IMR-90 (cell line): ENCODE data around the gene LGI4. TPM values are rescaled to one million over a fixed set of nuclear protein-coding genes. Genes with fewer than 3 reads are reported as not detected.

Experiments
- ATAC-seq: fragments of 200-7000 bp; cut with Tn5 transposase; 2 replicates; pipeline ENCODE4 v1.9.1; 2020; ENCODE audit warnings: low read depth, mild to moderate bottlenecking, moderate library complexity
- BruUV-seq: library from RNA; stranded (reverse); fragments of 400-500 nt; replicated peaks from 2 replicates; lab custom pipeline; 2021; lab: Mats Ljungman, UMichigan
- CTCF ChIA-PET: fragments of 300-600 bp; formaldehyde crosslinking; extraction: SDS; loops from one replicate; lab custom pipeline; 2021; ENCODE audit warnings: antibody characterized with exemption; lab: Yijun Ruan, JAX
- POLR2A ChIA-PET: fragments of 300-600 bp; sonication (Branson Sonifier 250); formaldehyde crosslinking; loops from one replicate; lab custom pipeline; 2022; ENCODE audit warnings: antibody characterized with exemption; ENCODE audit not compliant: unreplicated experiment; lab: Charles Lee
- DNase-seq: peaks from one replicate; pipeline ENCODE4 v3.0.0; 2013
- H2AFZ ChIP-seq: replicated peaks from 2 replicates; pipeline ENCODE3; 2013; ENCODE audit warnings: low read length, mild to moderate bottlenecking; ENCODE audit not compliant: poor library complexity
- H2AK5ac ChIP-seq: 2 replicates; pipeline ENCODE4 v1.6.1; 2013; ENCODE audit warnings: low read depth, low read length, inconsistent platforms
- H2AK9ac ChIP-seq: replicated peaks from 2 replicates; pipeline ENCODE3; 2013; ENCODE audit warnings: mild to moderate bottlenecking, low read depth, low read length, moderate library complexity; ENCODE audit not compliant: poor library complexity
- H2BK120ac ChIP-seq: 2 replicates; pipeline ENCODE4 v1.6.1; 2013; ENCODE audit warnings: low read depth, low read length, inconsistent platforms
- H2BK15ac ChIP-seq: 3 replicates; pipeline ENCODE4 v1.6.1; 2013; ENCODE audit warnings: low read depth, low read length, inconsistent platforms
- H2BK20ac ChIP-seq: 2 replicates; pipeline ENCODE4 v1.6.1; 2013; ENCODE audit warnings: low read depth, mild to moderate bottlenecking, inconsistent platforms, low read length, moderate library complexity
- H2BK5ac ChIP-seq: 2 replicates; pipeline ENCODE4 v1.6.1; 2013; ENCODE audit warnings: mild to moderate bottlenecking, low read depth, low read length, inconsistent platforms; ENCODE audit not compliant: poor library complexity, severe bottlenecking
- H3K14ac ChIP-seq: replicated peaks from 2 replicates; pipeline ENCODE4 v1.6.1; 2013; ENCODE audit warnings: low read depth, low read length, inconsistent platforms
- H3K18ac ChIP-seq: 2 replicates; pipeline ENCODE4 v1.6.1; 2013; ENCODE audit warnings: low read depth, low read length, control low read depth
- H3K23ac ChIP-seq: 2 replicates; pipeline ENCODE4 v1.6.1; 2013; ENCODE audit warnings: low read depth, low read length, inconsistent platforms
- H3K27ac ChIP-seq: 2 replicates; pipeline ENCODE4 v1.5.1; 2013; ENCODE audit warnings: mild to moderate bottlenecking, control low read depth, low read length; ENCODE audit not compliant: insufficient read depth
- H3K27me3 ChIP-seq: 2 replicates; pipeline ENCODE4 v1.6.1; 2013; ENCODE audit warnings: low read length; ENCODE audit not compliant: control insufficient read depth, insufficient read depth
- H3K36me3 ChIP-seq: 2 replicates; pipeline ENCODE4 v1.6.1; 2013; ENCODE audit warnings: low read length, mixed read lengths; ENCODE audit not compliant: control insufficient read depth, insufficient read depth
- H3K4ac ChIP-seq: 2 replicates; pipeline ENCODE4 v1.6.1; 2013; ENCODE audit warnings: low read depth, low read length, inconsistent platforms
- H3K4me1 ChIP-seq: 2 replicates; pipeline ENCODE4 v1.6.1; 2013; ENCODE audit warnings: low read length, mixed read lengths; ENCODE audit not compliant: control insufficient read depth, insufficient read depth
- H3K4me2 ChIP-seq: 2 replicates; pipeline ENCODE4 v1.6.1; 2013; ENCODE audit warnings: low read depth, mild to moderate bottlenecking, control low read depth, low read length, moderate library complexity
- H3K4me3 ChIP-seq: 2 replicates; pipeline ENCODE4 v1.5.1; 2013; ENCODE audit warnings: low read depth, mild to moderate bottlenecking, control low read depth, low read length, moderate library complexity; ENCODE audit not compliant: insufficient read depth
- H3K56ac ChIP-seq: 2 replicates; pipeline ENCODE4 v1.6.1; 2013; ENCODE audit warnings: low read length, inconsistent platforms; ENCODE audit not compliant: insufficient read depth; ENCODE audit errors: extremely low read depth
- H3K79me1 ChIP-seq, 2 experiments: 2 replicates each; pipeline ENCODE4 v1.6.1; 2013; ENCODE audit warnings: low read length in 2 of 2, inconsistent platforms in 1 of 2, low read depth in 1 of 2
- H3K9ac ChIP-seq: 2 replicates; pipeline ENCODE4 v1.6.1; 2013; ENCODE audit warnings: low read depth, low read length, control low read depth
- H3K9me1 ChIP-seq: 2 replicates; pipeline ENCODE4 v1.6.1; 2013; ENCODE audit warnings: low read length, inconsistent platforms; ENCODE audit not compliant: insufficient read depth
- H3K9me3 ChIP-seq: 2 replicates; pipeline ENCODE4 v1.6.1; 2013; ENCODE audit warnings: low read length; ENCODE audit not compliant: control insufficient read depth, insufficient read depth
- H4K20me1 ChIP-seq: 2 replicates; pipeline ENCODE4 v1.6.1; 2013; ENCODE audit warnings: low read length, inconsistent platforms; ENCODE audit not compliant: insufficient read depth
- H4K5ac ChIP-seq: 2 replicates; pipeline ENCODE4 v1.6.1; 2013; ENCODE audit warnings: mild to moderate bottlenecking, low read depth, low read length, control low read depth
- H4K8ac ChIP-seq, 2 experiments: 2 replicates each; pipeline ENCODE4 v1.6.1; 2013; ENCODE audit warnings: low read depth in 2 of 2, low read length in 2 of 2, control low read depth in 1 of 2, inconsistent platforms in 1 of 2
- H4K91ac ChIP-seq: 2 replicates; pipeline ENCODE4 v1.6.1; 2013; ENCODE audit warnings: low read depth, low read length, inconsistent platforms; ENCODE audit not compliant: insufficient read depth
- BHLHE40 ChIP-seq: fragments of 150-350 bp; IDR thresholded peaks from 2 replicates; pipeline ENCODE4 v1.6.1; 2016; ENCODE audit warnings: mild to moderate bottlenecking, low read depth, low read length
- CEBPB ChIP-seq: IDR thresholded peaks from 2 replicates; pipeline ENCODE4 v1.6.1; 2012; ENCODE audit warnings: low read depth, low read length, improper control_type of control experiment
- CHD1 ChIP-seq: IDR thresholded peaks from 2 replicates; pipeline ENCODE4 v1.6.1; 2012; ENCODE audit warnings: low read depth, low read length, improper control_type of control experiment
- ELK1 ChIP-seq: fragments of 150-350 bp; IDR thresholded peaks from 2 replicates; pipeline ENCODE4 v1.6.1; 2016; ENCODE audit warnings: low read depth, mild to moderate bottlenecking, low read length, moderate library complexity, borderline replicate concordance
- NFE2L2 ChIP-seq: fragments of 150-350 bp; IDR thresholded peaks from 2 replicates; pipeline ENCODE4 v1.6.1; 2016; ENCODE audit warnings: low read depth, mild to moderate bottlenecking, low read length
- RAD21 ChIP-seq: IDR thresholded peaks from 2 replicates; pipeline ENCODE4 v1.6.1; 2012; ENCODE audit warnings: low read length, improper control_type of control experiment
- RCOR1 ChIP-seq: IDR thresholded peaks from 2 replicates; pipeline ENCODE4 v1.6.1; 2012; ENCODE audit warnings: mild to moderate bottlenecking, low read length, improper control_type of control experiment; ENCODE audit not compliant: insufficient replicate concordance
- RFX5 ChIP-seq: IDR thresholded peaks from 2 replicates; pipeline ENCODE4 v1.8.0; 2012; ENCODE audit warnings: low read depth, mild to moderate bottlenecking, low read length, moderate library complexity
- USF2 ChIP-seq: fragments of 150-350 bp; IDR thresholded peaks from 2 replicates; pipeline ENCODE4 v1.6.1; 2017; ENCODE audit warnings: mild to moderate bottlenecking, antibody characterized with exemption, low read length, low read depth
- WGBS, 2 experiments: methylation state at CpG; one replicate each; pipeline versions ENCODE4 v1.1.5 to v1.1.7; 2013; ENCODE audit warnings: missing lambda C conversion rate in 2 of 2; ENCODE audit not compliant: insufficient read length in 1 of 2; ENCODE audit errors: extremely low coverage in 2 of 2; 5-methylcytosine and 5-hydroxymethylcytosine counted together
- dilution Hi-C: fragments of 300-500 bp; cut with HindIII; formaldehyde crosslinking; loops from one replicate; pipeline ENCODE4 v1.14.3; 2018; ENCODE audit warnings: low sequenced_read_pairs; ENCODE audit not compliant: unreplicated experiment
- in situ Hi-C: fragments of 300-500 bp; cut with MboI; formaldehyde crosslinking; loops from 3 replicates; pipeline ENCODE4 v1.14.3; 2019; ENCODE audit warnings: low sequenced_read_pairs, inconsistent platforms, mixed read lengths
- intact Hi-C: fragments of 100-400 bp; cut with micrococcal nuclease; formaldehyde crosslinking; loops from 2 replicates; pipeline ENCODE4 v1.10.0; 2022
- polyA plus RNA-seq, 3 experiments: library from polyadenylated mRNA; depleted of rRNA; stranded (reverse); fragments of >200 nt; gene quantifications; 2 replicates each; pipeline ENCODE4 v1.2.3, GENCODE V29; 2012; ENCODE audit warnings: low replicate concordance in 1 of 3
- total RNA-seq: library from RNA; depleted of rRNA; stranded (reverse); fragments of >200 nt; gene quantifications from 2 replicates; pipeline ENCODE4 v1.2.3, GENCODE V29; 2012

The LGI4 gene
- total and polyA plus RNA-seq, 2 of the 4 experiments (the other 2 are of a cell fraction), result 0.10 TPM; not detected in 1

- Histone ChIP-seq H2AFZ (no peak overlapping the region), H3K4me3 (no peak overlapping the region), H3K4me2 (no peak overlapping the region), H2AK5ac (no peak overlapping the region), H4K8ac (no peak overlapping the region), H4K20me1 (no peaks in the 10 kb centered on the region), H3K23ac (no peak overlapping the region), H3K4me1 (peaks cover 4% of the 10 kb centered on the region; the same call in 1 of the 2 replicates), H4K5ac (no peak overlapping the region), H3K18ac (no peak overlapping the region), H3K4ac (no peak overlapping the region), H3K79me1 (no peaks in the 10 kb centered on the region), H4K91ac (no peak overlapping the region), H2BK5ac (no peak overlapping the region), H2BK20ac (no peak overlapping the region), H2BK120ac (no peak overlapping the region), H3K9me1 (peaks cover 2% of the 10 kb centered on the region; the same call in 1 of the 2 replicates), H3K27ac (no peak overlapping the region), H3K56ac (no peak overlapping the region), H3K27me3 (peaks cover 31% of the 10 kb centered on the region), H3K36me3 (no peaks in the 10 kb centered on the region), H3K9ac (no peak overlapping the region), H2BK15ac (no peak overlapping the region), H3K14ac (no peak overlapping the region), H2AK9ac (no peak overlapping the region), H3K9me3 (no peaks in the 10 kb centered on the region)
- no TSS peak for BruUV-seq
- ChIA-PET POLR2A (no interaction called here), CTCF (interaction anchor here (1.3 kb wide), 1 partner anchor 9 kb away, joined by 4 read pairs; no protein-coding TSS in a partner anchor)
- no peak for TF ChIP-seq USF2
- TF ChIP-seq CHD1, result no peak
- TF ChIP-seq RAD21, result no peak
- TF ChIP-seq NFE2L2, result no peak
- TF ChIP-seq BHLHE40, result no peak
- TF ChIP-seq RFX5, result no peak
- TF ChIP-seq ELK1, result no peak
- TF ChIP-seq CEBPB, result no peak
- no peak for TF ChIP-seq RCOR1
- no peak for DNase-seq
- in situ Hi-C loops (no loop called here), dilution Hi-C loops (no loop called here), intact Hi-C loops (loop anchor here (5.0 kb wide), 1 partner anchor 122 kb away; the partner anchor contains the start of gene USF2)
- ATAC-seq, result no peak
- no CpG with 5 or more reads among the region's 15 CpGs for WGBS, 2 experiments
These were observed 10.0 kb upstream of the LGI4 start for GRCh38 chr19:35144600-35145436.
